Fibroblast of mammary gland (primary cell): Measurements from ENCODE around the gene MAP4K5.
"Not testable (repeated sequence)": the region's sequence is repeated elsewhere in the genome, so short reads cannot be mapped to it uniquely, and the experiment has no call there.

Experiments
- DNase-seq: peaks from one replicate; pipeline ENCODE4 v3.0.0-alpha.2; 2010; ENCODE audit warnings: low read depth
- H3K4me3 ChIP-seq: 2 replicates; pipeline ENCODE4 v1.5.1; 2011; ENCODE audit warnings: low read depth, mild to moderate bottlenecking, low read length, moderate library complexity; ENCODE audit not compliant: control insufficient read depth
- TF ChIP-seq, protein P1 (sequence below): conservative IDR thresholded peaks from 2 replicates; pipeline ENCODE4 v1.5.1; 2011; ENCODE audit warnings: low read depth, low read length, inconsistent platforms; ENCODE audit not compliant: control insufficient read depth, insufficient read depth

MAP4K5 gene

DNA sequence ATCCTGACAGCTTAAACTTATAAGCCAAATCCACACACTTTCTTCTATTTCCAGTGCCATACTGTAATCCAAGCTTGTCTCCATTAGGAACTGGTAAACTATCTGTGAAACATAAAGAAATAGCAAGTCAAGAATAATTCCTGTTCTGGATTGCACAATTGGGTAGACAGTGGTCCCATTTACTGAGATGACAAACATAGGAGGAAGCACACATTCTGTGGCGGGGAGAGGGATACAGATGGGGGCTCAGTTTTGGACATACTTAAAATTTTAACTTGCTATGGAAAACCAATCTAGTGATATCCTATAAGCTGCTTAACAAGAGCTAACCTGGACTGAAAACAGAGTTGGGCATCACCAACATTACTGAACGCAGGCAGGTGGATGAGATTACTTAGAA is 16.3 kb downstream of the MAP4K5 start:
- no peak overlapping the region for H3K4me3 ChIP-seq
- TF ChIP-seq, protein P1, sequence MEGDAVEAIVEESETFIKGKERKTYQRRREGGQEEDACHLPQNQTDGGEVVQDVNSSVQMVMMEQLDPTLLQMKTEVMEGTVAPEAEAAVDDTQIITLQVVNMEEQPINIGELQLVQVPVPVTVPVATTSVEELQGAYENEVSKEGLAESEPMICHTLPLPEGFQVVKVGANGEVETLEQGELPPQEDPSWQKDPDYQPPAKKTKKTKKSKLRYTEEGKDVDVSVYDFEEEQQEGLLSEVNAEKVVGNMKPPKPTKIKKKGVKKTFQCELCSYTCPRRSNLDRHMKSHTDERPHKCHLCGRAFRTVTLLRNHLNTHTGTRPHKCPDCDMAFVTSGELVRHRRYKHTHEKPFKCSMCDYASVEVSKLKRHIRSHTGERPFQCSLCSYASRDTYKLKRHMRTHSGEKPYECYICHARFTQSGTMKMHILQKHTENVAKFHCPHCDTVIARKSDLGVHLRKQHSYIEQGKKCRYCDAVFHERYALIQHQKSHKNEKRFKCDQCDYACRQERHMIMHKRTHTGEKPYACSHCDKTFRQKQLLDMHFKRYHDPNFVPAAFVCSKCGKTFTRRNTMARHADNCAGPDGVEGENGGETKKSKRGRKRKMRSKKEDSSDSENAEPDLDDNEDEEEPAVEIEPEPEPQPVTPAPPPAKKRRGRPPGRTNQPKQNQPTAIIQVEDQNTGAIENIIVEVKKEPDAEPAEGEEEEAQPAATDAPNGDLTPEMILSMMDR: no peak
- no peak for DNase-seq

GRCh38 chr14:50512463-50512862 is 19.9 kb downstream of the MAP4K5 start:
- DNase-seq: no peak
- TF ChIP-seq, protein P1: no peak

DNA sequence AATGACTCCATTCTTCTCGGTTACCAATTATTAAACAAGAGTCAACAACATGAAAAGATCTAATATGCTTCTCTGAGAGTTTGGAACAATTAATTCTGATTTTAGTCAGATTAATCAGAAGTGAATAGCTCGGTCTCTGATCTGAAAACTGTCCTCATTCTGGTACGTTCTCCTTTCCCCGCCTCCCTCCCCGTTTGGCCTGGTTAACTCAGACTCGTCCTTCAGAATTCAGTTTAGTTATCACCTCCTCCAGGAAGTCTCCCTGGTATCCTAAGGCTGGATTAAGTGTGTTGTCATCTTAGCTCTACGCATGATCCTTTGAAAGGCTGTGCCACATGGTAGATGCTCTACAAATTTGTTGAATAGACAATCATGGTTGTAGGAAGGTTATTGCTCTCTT is 22.2 kb downstream of the MAP4K5 start:
- TF ChIP-seq, protein P1: no peak

More at GRCh38 chr14:50512463-50512862, 19.9 kb downstream of the MAP4K5 start:
- H3K4me3 ChIP-seq: no peak overlapping the region

GRCh38 chr14:50507078-50507477 is 25.3 kb downstream of the MAP4K5 start:
- not testable (repeated sequence) for DNase-seq, H3K4me3 ChIP-seq

More for the DNA sequence above, 22.2 kb downstream of the MAP4K5 start:
- no peak overlapping the region for H3K4me3 ChIP-seq
- no peak for DNase-seq

DNA sequence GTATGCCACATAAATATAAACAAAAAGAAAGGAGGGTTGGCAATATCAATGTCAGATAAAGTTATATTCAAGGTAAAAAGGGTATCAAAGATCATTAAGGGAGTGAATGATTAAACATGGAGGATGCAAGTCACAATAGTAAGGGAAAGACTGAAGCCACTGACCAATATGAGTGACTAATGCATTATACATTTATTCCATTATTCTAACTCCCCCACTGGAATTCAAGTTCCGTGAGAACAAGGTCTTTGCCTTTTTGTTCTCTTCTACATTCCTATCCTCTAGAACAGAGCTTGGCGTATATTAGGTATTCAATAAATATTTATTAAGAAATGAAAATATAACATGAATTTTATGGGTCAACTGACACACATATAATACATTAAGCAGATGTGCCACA is 30.7 kb downstream of the MAP4K5 start:
- DNase-seq: peak; percentile 66
- H3K4me3 ChIP-seq: no peak overlapping the region
- TF ChIP-seq, protein P1: no peak

- DNase-seq: peak; percentile 2
- TF ChIP-seq, protein P1: no peak
- H3K4me3 ChIP-seq: no peak overlapping the region
These were observed 35.0 kb downstream of the MAP4K5 start for GRCh38 chr14:50497351-50497750.

DNA sequence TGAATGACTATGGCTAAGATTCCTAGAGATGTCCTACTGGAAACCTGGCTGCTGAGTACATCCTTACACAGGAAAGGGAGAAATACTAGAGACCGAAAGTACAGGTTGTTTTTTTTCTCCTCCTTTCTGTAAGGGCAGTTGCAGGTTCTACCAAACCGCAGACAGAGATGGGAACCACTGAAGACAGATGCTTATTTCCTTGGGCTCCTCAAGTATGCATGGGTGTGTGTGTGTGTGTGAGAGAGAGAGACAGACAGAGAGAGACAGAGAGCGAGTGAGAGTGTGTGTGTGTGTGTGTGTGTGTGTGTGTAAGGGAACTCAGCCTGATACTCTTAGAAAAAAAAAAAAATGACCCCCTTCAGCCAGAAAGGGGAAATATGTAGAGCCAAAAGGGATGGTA is 42.5 kb downstream of the MAP4K5 start:
- TF ChIP-seq, protein P1: no peak
- DNase-seq: no peak

More for the DNA sequence above, 42.5 kb downstream of the MAP4K5 start:
- H3K4me3 ChIP-seq: no peak overlapping the region
